AG04449 (cell line): Measurements from ENCODE around the gene RPL22.

Experiments
- CTCF ChIA-PET: fragments of 350-600 bp; formaldehyde crosslinking; extraction: SDS; loops from one replicate; lab custom pipeline; 2021; ENCODE audit warnings: antibody characterized with exemption; lab: Yijun Ruan, JAX
- POLR2A ChIA-PET: fragments of 400-600, 350-600 bp; formaldehyde crosslinking; extraction: SDS; loops from one replicate; lab custom pipeline; 2020; ENCODE audit warnings: antibody characterized with exemption, inconsistent platforms; lab: Yijun Ruan, JAX
- DNase-seq: peaks from one replicate; pipeline ENCODE4 v3.0.0-alpha.2; 2010; ENCODE audit warnings: low read depth, low spot score
- H3K4me3 ChIP-seq: 2 replicates; pipeline ENCODE4 v1.5.1; 2011; ENCODE audit warnings: low read depth, mild to moderate bottlenecking, control low read depth, low read length
- CTCF ChIP-seq: IDR thresholded peaks from one replicate; pipeline ENCODE4 v1.5.1; 2011; ENCODE audit warnings: mild to moderate bottlenecking, moderate library complexity, low read length, control low read depth, inconsistent platforms; ENCODE audit not compliant: insufficient read depth; ENCODE audit errors: missing control alignments

Gene RPL22

DNA sequence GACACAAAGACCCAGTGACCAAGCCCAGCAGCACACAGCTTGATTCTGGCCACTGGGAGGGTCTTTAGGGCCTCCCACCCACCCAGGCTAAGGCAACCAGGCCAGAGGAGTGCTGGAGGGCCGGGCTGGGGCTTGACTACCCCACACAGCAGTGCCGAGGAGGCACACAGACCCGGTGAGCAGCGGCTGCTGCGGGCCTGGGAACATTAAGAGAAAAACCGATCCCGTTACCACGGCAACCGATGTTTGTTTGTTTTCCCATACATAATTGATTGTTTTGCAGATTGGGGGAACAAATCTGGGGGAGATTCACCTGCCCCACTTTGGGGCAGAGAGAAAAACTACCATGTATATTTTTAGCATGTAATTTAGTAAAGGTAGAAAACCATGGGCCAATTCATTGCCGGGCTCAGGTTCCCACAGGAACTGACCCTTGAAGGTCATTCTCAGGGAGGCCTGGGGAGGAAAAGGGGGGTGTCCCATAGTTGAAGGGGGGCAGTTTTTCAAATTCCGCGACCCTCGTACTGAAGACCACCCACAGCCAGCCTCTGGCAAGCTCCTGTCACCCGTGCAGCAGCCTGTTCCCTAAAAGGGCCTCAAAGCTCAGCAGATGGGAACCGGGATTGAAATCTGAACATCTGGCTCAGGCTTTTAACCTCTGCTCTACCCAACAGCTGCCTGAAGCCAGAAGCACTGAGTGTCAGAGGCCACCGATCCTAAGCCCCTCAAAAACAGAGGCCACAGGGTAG lies 54.6 kb downstream of the RPL22 start:
- no peak overlapping the region for H3K4me3 ChIP-seq
- no peak for TF ChIP-seq CTCF
- ChIA-PET POLR2A (no interaction called here), CTCF (interaction anchor here (1.9 kb wide), 1 partner anchor 14 kb away, joined by 5 read pairs; no protein-coding TSS in a partner anchor)
- DNase-seq, result no peak

- CTCF ChIA-PET, result interaction anchor here (1.9 kb wide), 1 partner anchor 15 kb away, joined by 5 read pairs; no protein-coding TSS in a partner anchor
- TF ChIP-seq CTCF, result no peak
- no peak for DNase-seq
- H3K4me3 ChIP-seq, result no peak overlapping the region
- POLR2A ChIA-PET, result no interaction called here
These were observed 55.2 kb downstream of the RPL22 start for GRCh38 chr1:6144175-6144574.

DNA sequence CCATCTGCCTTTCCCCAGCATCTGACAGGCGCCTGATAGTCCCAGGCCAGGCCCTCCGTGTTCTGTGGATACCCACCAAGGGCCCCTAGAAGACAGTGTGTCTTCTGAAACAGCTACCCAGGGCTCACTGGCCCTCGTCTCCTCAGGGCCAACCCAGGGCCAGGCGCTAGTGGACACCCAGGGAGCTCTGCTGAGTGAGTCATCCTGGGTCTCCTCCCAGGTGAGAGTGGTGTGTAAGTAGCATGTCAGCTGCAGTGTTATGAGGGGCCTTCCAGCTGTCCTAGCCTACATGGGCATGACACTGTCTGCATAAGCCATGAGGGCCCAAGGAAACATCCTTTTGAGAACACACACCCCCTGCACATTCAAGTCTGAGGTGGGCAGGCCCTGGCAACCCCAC lies 56.0 kb downstream of the RPL22 start:
- POLR2A ChIA-PET, result no interaction called here
- no peak for TF ChIP-seq CTCF
- DNase-seq, result no peak
- H3K4me3 ChIP-seq, result no peak overlapping the region
- CTCF ChIA-PET, result interaction anchor here (0.6 kb wide), 1 partner anchor 25 kb away, joined by 3 read pairs; no protein-coding TSS in a partner anchor

DNA sequence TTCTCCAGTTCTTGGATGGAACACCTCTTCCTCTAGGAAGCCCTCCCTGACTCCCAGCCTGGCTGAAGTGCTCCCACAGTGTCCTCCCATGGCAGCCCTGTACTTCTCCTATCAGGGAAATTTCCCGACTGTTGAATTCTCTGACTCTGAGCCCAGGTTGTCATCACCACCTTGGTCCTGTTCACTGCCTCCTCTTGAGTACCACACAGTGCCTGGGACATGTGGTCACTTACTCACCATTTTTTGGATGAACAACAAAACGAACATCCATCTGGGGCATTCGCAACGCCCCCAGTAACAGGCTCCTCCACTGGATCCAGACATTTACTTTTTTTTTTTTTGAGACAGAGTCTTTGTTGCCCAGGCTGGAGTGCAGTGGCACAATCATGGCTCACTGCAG lies 56.7 kb downstream of the RPL22 start:
- ChIA-PET POLR2A (no interaction called here), CTCF (interaction anchor here (0.6 kb wide), 1 partner anchor 25 kb away, joined by 3 read pairs; no protein-coding TSS in a partner anchor)
- H3K4me3 ChIP-seq, result no peak overlapping the region
- DNase-seq, result no peak
- TF ChIP-seq CTCF, result no peak

DNA sequence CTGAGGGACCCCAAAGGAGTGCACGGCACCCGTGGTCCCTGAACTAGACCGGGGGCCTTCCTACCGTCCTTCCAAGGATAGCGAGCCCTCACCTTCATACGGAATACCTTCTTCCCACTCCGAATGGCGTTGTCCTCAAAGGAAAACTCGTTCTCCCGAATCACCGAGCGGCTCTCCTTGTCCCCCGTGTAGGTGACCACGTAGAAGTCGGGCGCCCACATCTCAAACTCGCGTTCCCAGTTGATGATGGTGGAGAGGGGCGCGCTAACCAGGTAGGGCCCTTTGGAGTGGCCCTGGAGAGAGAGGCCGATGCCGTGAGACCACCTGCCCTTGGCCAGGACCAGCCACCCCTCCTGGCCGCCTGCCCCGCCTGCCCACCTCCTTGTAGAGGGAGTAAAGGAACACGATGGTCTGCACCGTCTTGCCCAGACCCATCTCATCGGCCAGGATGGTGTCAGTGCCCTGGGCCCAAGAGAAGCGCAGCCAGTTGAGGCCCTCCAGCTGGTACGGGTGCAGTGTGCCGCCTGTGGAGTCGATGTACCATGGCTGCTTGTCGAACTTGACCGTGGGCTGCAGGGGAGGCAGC lies 57.3 kb downstream of the RPL22 start:
- TF ChIP-seq CTCF, result no peak
- no peak for DNase-seq
- POLR2A ChIA-PET, result no interaction called here
- CTCF ChIA-PET, result no interaction called here
- no peak overlapping the region for H3K4me3 ChIP-seq

DNA sequence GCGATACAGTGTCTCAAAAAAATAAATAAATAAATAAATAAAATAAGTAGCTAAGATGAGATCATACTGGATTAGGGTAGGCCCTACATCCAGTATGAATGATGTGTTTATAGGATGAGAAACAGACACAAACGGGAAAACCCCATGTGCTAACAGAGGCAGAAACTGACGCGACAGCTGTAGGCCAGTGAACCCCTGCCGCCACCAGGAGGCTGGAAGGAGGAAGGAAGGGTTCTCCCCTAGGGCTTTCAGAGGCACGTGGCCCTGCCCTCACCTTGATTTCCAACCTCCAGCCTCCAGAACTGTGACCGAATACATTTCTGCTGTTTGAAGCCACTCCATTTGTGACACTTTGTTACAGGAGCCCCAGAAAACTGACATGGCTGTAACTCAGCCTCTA lies 57.8 kb downstream of the RPL22 start:
- TF ChIP-seq CTCF, result no peak
- CTCF ChIA-PET, result no interaction called here
- no peak for DNase-seq
- POLR2A ChIA-PET, result no interaction called here
- no peak overlapping the region for H3K4me3 ChIP-seq
